Ramos (cell line): ENCODE measurements around the gene SRGAP2C.
"Not testable (repeated sequence)": the region's sequence is repeated elsewhere in the genome, so short reads cannot be mapped to it uniquely, and the experiment has no call there.

Experiments used
- in situ Hi-C: fragments of 300-500 bp; cut with MboI; formaldehyde crosslinking; loops from one replicate; pipeline ENCODE4 v1.14.3; 2022; ENCODE audit warnings: low sequenced_read_pairs; ENCODE audit not compliant: unreplicated experiment

SRGAP2C gene

GRCh38 chr1:121226295-121226904, 41.6 kb downstream of the SRGAP2C start:
- in situ Hi-C loops = not testable (repeated sequence)

GRCh38 chr1:121226925-121227324, 42.1 kb downstream of the SRGAP2C start:
- in situ Hi-C loops = not testable (repeated sequence)

GRCh38 chr1:121227544-121228330, 43.0 kb downstream of the SRGAP2C start:
- in situ Hi-C loops = not testable (repeated sequence)

GRCh38 chr1:121230636-121231035, 45.9 kb downstream of the SRGAP2C start:
- in situ Hi-C loops = not testable (repeated sequence)

GRCh38 chr1:121232445-121233125, 47.8 kb downstream of the SRGAP2C start:
- in situ Hi-C loops = not testable (repeated sequence)

GRCh38 chr1:121234090-121234759, 49.5 kb downstream of the SRGAP2C start:
- in situ Hi-C loops = not testable (repeated sequence)

- in situ Hi-C loops = not testable (repeated sequence)
Measured at GRCh38 chr1:121238384-121238783, 53.6 kb downstream of the SRGAP2C start.

GRCh38 chr1:121243913-121244312, 59.1 kb downstream of the SRGAP2C start:
- in situ Hi-C loops = not testable (repeated sequence)

GRCh38 chr1:121246399-121246798, 61.6 kb downstream of the SRGAP2C start:
- in situ Hi-C loops = not testable (repeated sequence)

GRCh38 chr1:121252656-121253055, 67.9 kb downstream of the SRGAP2C start:
- in situ Hi-C loops = not testable (repeated sequence)

- in situ Hi-C loops = not testable (repeated sequence)
Measured at GRCh38 chr1:121254618-121255017, 69.8 kb downstream of the SRGAP2C start.

GRCh38 chr1:121257632-121258031, 72.9 kb downstream of the SRGAP2C start:
- in situ Hi-C loops = not testable (repeated sequence)

- in situ Hi-C loops = not testable (repeated sequence)
Measured at GRCh38 chr1:121258134-121258533, 73.4 kb downstream of the SRGAP2C start.

GRCh38 chr1:121260205-121260604, 75.4 kb downstream of the SRGAP2C start:
- in situ Hi-C loops = not testable (repeated sequence)

GRCh38 chr1:121262163-121262562, 77.4 kb downstream of the SRGAP2C start:
- in situ Hi-C loops = not testable (repeated sequence)

- in situ Hi-C loops = not testable (repeated sequence)
Measured at GRCh38 chr1:121263789-121264244, 79.0 kb downstream of the SRGAP2C start.

- in situ Hi-C loops = not testable (repeated sequence)
Measured at GRCh38 chr1:121267072-121267471, 82.3 kb downstream of the SRGAP2C start.

GRCh38 chr1:121269309-121269708, 84.5 kb downstream of the SRGAP2C start:
- in situ Hi-C loops = not testable (repeated sequence)

- in situ Hi-C loops = not testable (repeated sequence)
Measured at GRCh38 chr1:121269973-121270372, 85.2 kb downstream of the SRGAP2C start.

- in situ Hi-C loops = not testable (repeated sequence)
Measured at GRCh38 chr1:121271143-121271715, 86.5 kb downstream of the SRGAP2C start.
